Activated naive CD8-positive, alpha-beta T cell treated with anti-CD3 and anti-CD28 coated beads, Interleukin-2, amount 50 U/mL, for 24 hours (primary cell): ENCODE measurements around the gene CAV1.

Experiments used
- ATAC-seq: fragments of 150-1000 bp; cut with Tn5 transposase; one replicate; pipeline ENCODE4 v1.10.0; 2021
- DNase-seq: peaks from one replicate; pipeline ENCODE4 v3.0.0; 2021
- H3K27ac Mint-ChIP-seq: one replicate; pipeline ENCODE4 v1.8.0; 2021; ENCODE audit warnings: mild to moderate bottlenecking, mixed read lengths
- H3K27me3 Mint-ChIP-seq: one replicate; pipeline ENCODE4 v1.8.0; 2021; ENCODE audit warnings: mixed read lengths
- H3K36me3 Mint-ChIP-seq: one replicate; pipeline ENCODE4 v1.8.0; 2021; ENCODE audit warnings: low read depth, mixed read lengths
- H3K4me1 Mint-ChIP-seq: one replicate; pipeline ENCODE4 v1.8.0; 2021; ENCODE audit warnings: mixed read lengths
- H3K4me3 Mint-ChIP-seq: one replicate; pipeline ENCODE4 v1.8.0; 2021; ENCODE audit warnings: mild to moderate bottlenecking, moderate library complexity, mixed read lengths
- H3K9me3 Mint-ChIP-seq: one replicate; pipeline ENCODE4 v1.8.0; 2021; ENCODE audit warnings: mixed read lengths

The CAV1 gene

DNA sequence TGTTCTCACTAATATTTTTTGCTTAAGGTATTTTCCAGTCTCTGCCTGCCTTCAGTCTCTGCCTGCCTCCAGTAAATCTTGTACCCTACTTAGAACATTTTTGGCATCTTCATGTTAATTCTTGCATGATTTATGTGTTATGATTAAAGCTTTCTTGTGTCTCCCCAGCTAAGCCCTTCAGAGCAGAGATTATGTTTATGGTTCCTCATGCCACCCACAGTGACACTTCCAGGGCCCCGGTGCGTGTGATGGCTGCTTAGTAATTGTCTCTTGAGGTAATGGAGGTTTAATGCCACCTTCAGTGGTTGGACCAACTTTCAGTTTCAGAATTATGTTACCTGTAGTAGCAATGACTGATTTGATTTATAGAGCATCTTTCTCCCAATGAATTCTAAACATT, 76.6 kb downstream of the CAV1 start:
- no peak overlapping the region for H3K4me3 Mint-ChIP-seq
- peaks cover 11% of the 10 kb centered on the region for H3K4me1 Mint-ChIP-seq
- DNase-seq (peak; percentile 24), ATAC-seq (peak; percentile 88)
- no peaks in the 10 kb centered on the region for H3K36me3 Mint-ChIP-seq
- H3K27me3 Mint-ChIP-seq, result peaks cover 11% of the 10 kb centered on the region
- no peak overlapping the region for H3K27ac Mint-ChIP-seq
- H3K9me3 Mint-ChIP-seq, result no peaks in the 10 kb centered on the region

DNA sequence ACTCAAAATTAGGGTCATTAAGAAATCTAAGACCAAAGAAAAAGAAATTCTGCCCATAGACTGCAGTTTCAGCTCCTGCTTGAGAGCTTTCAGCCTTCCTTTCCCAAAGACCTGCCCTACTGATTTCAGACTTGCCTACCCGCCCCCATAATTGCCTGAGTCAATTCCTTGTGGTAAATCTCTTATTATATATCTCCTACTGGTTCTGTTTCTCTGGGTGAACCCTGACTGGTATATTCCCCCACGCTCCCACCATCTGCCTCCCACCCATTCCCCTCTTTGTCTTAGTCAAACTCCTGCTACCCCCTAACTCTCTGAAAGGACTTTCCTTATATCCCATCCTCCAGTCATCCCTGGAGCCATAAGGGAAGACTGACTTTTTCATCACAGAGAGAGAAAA, 82.5 kb downstream of the CAV1 start:
- H3K27ac Mint-ChIP-seq, result no peak overlapping the region
- H3K4me3 Mint-ChIP-seq, result no peak overlapping the region
- peaks cover 22% of the 10 kb centered on the region for H3K27me3 Mint-ChIP-seq
- no peak for DNase-seq
- no peaks in the 10 kb centered on the region for H3K36me3 Mint-ChIP-seq
- no peaks in the 10 kb centered on the region for H3K9me3 Mint-ChIP-seq
- ATAC-seq, result no peak
- no peaks in the 10 kb centered on the region for H3K4me1 Mint-ChIP-seq

DNA sequence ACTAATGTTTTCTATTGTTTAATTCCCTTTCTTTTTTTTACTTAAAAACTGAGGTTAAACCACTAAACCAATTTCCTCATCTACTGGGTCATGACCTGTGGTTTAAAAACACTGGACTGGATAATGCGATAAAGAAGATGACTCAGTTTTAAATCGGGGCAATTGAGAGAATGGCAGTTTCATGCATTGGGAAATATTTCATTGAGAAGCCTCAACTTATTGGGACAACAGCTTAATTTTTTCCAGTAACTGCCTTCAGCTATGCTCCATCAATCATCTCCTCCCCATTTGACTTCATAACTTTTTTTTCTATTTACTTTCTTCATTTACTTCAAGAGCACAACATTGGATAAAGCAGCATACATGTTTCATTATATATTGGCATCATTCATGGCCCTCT, 85.4 kb downstream of the CAV1 start:
- Mint-ChIP-seq H3K9me3 (no peaks in the 10 kb centered on the region), H3K27ac (no peak overlapping the region), H3K4me1 (no peaks in the 10 kb centered on the region), H3K27me3 (peaks cover 36% of the 10 kb centered on the region), H3K36me3 (no peaks in the 10 kb centered on the region), H3K4me3 (no peak overlapping the region)
- DNase-seq (no peak), ATAC-seq (no peak)

DNA sequence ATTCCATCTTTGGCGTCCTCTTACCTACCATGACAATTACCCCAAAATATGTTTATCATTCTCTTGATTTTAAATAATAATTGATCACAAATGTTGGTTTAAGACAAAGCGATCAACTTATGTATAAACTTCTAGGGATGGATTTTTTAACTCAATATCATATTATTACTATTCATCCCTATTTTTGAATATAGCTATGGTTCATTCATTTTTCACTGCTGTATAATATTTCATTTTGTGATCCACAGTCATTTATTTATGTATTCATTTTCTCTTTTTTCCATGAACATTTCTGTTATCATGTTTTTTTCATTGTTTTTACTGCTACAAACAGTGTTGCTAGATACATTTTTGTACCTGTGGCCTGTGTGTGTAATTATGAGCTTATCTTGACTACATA, 85.9 kb downstream of the CAV1 start:
- Mint-ChIP-seq H3K4me1 (no peaks in the 10 kb centered on the region), H3K27me3 (peaks cover 36% of the 10 kb centered on the region), H3K27ac (no peak overlapping the region), H3K9me3 (no peaks in the 10 kb centered on the region), H3K4me3 (no peak overlapping the region), H3K36me3 (no peaks in the 10 kb centered on the region)
- ATAC-seq (no peak), DNase-seq (no peak)
